ENCODE results near the gene AFAP1.

The AFAP1 gene

GRCh38 chr4:7756561-7757355 is 182.9 kb downstream of the AFAP1 start:
- TF ChIP-seq, protein P1, sequence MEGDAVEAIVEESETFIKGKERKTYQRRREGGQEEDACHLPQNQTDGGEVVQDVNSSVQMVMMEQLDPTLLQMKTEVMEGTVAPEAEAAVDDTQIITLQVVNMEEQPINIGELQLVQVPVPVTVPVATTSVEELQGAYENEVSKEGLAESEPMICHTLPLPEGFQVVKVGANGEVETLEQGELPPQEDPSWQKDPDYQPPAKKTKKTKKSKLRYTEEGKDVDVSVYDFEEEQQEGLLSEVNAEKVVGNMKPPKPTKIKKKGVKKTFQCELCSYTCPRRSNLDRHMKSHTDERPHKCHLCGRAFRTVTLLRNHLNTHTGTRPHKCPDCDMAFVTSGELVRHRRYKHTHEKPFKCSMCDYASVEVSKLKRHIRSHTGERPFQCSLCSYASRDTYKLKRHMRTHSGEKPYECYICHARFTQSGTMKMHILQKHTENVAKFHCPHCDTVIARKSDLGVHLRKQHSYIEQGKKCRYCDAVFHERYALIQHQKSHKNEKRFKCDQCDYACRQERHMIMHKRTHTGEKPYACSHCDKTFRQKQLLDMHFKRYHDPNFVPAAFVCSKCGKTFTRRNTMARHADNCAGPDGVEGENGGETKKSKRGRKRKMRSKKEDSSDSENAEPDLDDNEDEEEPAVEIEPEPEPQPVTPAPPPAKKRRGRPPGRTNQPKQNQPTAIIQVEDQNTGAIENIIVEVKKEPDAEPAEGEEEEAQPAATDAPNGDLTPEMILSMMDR (conservative IDR thresholded peaks at IDR 0.05; ENCODE audit: low read depth, low read length) = no peak

DNA sequence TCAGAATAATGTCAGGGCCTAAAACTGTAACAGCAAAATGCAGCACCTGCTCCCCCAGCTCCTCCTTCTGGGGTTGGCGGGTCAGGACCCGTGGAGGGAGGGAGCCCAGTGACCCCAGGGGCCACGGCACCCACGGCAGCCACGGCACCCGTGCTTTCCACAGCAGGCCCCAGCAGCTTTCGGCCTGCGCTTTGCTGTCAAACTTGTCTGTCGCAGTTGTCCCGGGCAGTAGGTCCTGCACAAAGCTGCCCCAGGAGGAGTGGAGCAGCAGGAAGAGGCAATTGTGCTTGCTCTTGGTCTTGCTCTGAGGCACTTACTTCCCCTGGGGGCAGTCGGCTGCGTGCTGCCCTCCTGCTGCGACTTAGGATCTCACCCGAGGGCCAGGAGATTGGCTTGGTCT is 183.6 kb downstream of the AFAP1 start:
- TF ChIP-seq, protein P1 (conservative IDR thresholded peaks at IDR 0.05; ENCODE audit: low read depth, low read length) = no peak
- no peak overlapping the region for H3K4me2 ChIP-seq
- no peaks in the 10 kb centered on the region for H3K4me1 ChIP-seq (ENCODE audit: low read depth, poor library complexity, severe bottlenecking)
- no peak overlapping the region for H3K4me3 ChIP-seq (IDR thresholded peaks at IDR 0.05; ENCODE audit: insufficient read depth, low read depth, low read length)
- no peak overlapping the region for H3K9ac ChIP-seq
- no peaks in the 10 kb centered on the region for H3K36me3 ChIP-seq (ENCODE audit: insufficient read depth)
- H3K27me3 ChIP-seq (ENCODE audit: insufficient read depth, low read depth) = 0 out of 2 replicates have a peak, but pooled peaks cover 2% of the 10 kb centered on the region
- no peak overlapping the region for H2AFZ ChIP-seq (ENCODE audit: low read depth)
- H3K79me2 ChIP-seq (ENCODE audit: insufficient read depth, low read depth) = no peaks in the 10 kb centered on the region
- no peaks in the 10 kb centered on the region for H4K20me1 ChIP-seq (ENCODE audit: insufficient read depth)
- H3K27ac ChIP-seq = no peak overlapping the region

More at GRCh38 chr4:7756561-7757355, 182.9 kb downstream of the AFAP1 start:
- H3K4me3 ChIP-seq (IDR thresholded peaks at IDR 0.05; ENCODE audit: insufficient read depth, low read depth, low read length) = no peak overlapping the region
- no peaks in the 10 kb centered on the region for H3K4me1 ChIP-seq (ENCODE audit: low read depth, poor library complexity, severe bottlenecking)
- H2AFZ ChIP-seq (ENCODE audit: low read depth) = no peak overlapping the region
- no peaks in the 10 kb centered on the region for H4K20me1 ChIP-seq (ENCODE audit: insufficient read depth)
- H3K27me3 ChIP-seq (ENCODE audit: insufficient read depth, low read depth) = 0 out of 2 replicates have a peak, but pooled peaks cover 2% of the 10 kb centered on the region
- H3K9ac ChIP-seq = no peak overlapping the region
- no peak overlapping the region for H3K27ac ChIP-seq
- no peak overlapping the region for H3K4me2 ChIP-seq
- H3K79me2 ChIP-seq (ENCODE audit: insufficient read depth, low read depth) = no peaks in the 10 kb centered on the region
- H3K36me3 ChIP-seq (ENCODE audit: insufficient read depth) = no peaks in the 10 kb centered on the region

DNA sequence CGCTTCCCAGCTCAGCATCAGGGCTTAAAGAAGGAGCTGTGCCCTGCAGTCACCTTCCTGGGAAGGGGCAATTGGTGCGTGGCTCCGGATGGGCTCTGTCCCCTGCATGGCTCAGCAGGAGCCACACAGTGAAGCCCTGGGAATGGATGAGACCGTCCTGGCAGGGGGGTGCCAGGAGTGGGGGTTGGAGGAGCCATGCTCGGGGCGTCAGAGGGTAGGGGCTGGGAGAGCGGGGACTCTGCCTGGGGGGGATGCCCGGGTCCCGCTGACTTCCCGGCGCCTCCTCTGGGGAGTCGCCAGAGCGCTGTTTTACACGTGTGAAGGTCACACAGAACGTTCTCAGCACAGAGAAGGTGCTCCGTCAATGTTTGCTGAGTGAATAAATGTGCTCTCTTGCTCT is 184.1 kb downstream of the AFAP1 start:
- H3K4me3 ChIP-seq (IDR thresholded peaks at IDR 0.05; ENCODE audit: insufficient read depth, low read depth, low read length) = no peak overlapping the region
- no peak overlapping the region for H2AFZ ChIP-seq (ENCODE audit: low read depth)
- TF ChIP-seq, protein P1 (conservative IDR thresholded peaks at IDR 0.05; ENCODE audit: low read depth, low read length) = no peak
- H3K27ac ChIP-seq = no peak overlapping the region
- 0 out of 2 replicates have a peak, but pooled peaks cover 2% of the 10 kb centered on the region for H3K27me3 ChIP-seq (ENCODE audit: insufficient read depth, low read depth)
- no peaks in the 10 kb centered on the region for H3K79me2 ChIP-seq (ENCODE audit: insufficient read depth, low read depth)
- no peaks in the 10 kb centered on the region for H3K4me1 ChIP-seq (ENCODE audit: low read depth, poor library complexity, severe bottlenecking)
- H3K4me2 ChIP-seq = no peak overlapping the region
- no peaks in the 10 kb centered on the region for H3K36me3 ChIP-seq (ENCODE audit: insufficient read depth)
- H3K9ac ChIP-seq = no peak overlapping the region
- H4K20me1 ChIP-seq (ENCODE audit: insufficient read depth) = no peaks in the 10 kb centered on the region

- no peak overlapping the region; the same call in 1 of the 2 replicates for H3K9ac ChIP-seq
- no peak overlapping the region for H3K27ac ChIP-seq
- H3K36me3 ChIP-seq (ENCODE audit: insufficient read depth) = no peaks in the 10 kb centered on the region
- H2AFZ ChIP-seq (ENCODE audit: low read depth) = no peak overlapping the region
- no peak overlapping the region for H3K4me3 ChIP-seq (IDR thresholded peaks at IDR 0.05; ENCODE audit: insufficient read depth, low read depth, low read length)
- H3K27me3 ChIP-seq (ENCODE audit: insufficient read depth, low read depth) = 0 out of 2 replicates have a peak, but pooled peaks cover 2% of the 10 kb centered on the region
- no peaks in the 10 kb centered on the region for H3K4me1 ChIP-seq (ENCODE audit: low read depth, poor library complexity, severe bottlenecking)
- no peaks in the 10 kb centered on the region for H4K20me1 ChIP-seq (ENCODE audit: insufficient read depth)
- H3K79me2 ChIP-seq (ENCODE audit: insufficient read depth, low read depth) = no peaks in the 10 kb centered on the region
- no peak overlapping the region for H3K4me2 ChIP-seq
- TF ChIP-seq, protein P1 (conservative IDR thresholded peaks at IDR 0.05; ENCODE audit: low read depth, low read length) = no peak
Observed at GRCh38 chr4:7754565-7755262, 184.9 kb downstream of the AFAP1 start.
